ENCODE measurements around the gene TMEM174.
"Not testable (repeated sequence)": the region's sequence is repeated elsewhere in the genome, so short reads cannot be mapped to it uniquely, and the experiment has no call there.

TMEM174 gene

GRCh38 chr5:73218552-73219171, 45.7 kb downstream of the TMEM174 start:
- DNase-seq (ENCODE audit: extremely low read depth in 1 of 2, low read depth in 1 of 2), result no peak

- DNase-seq (ENCODE audit: extremely low read depth in 1 of 2, low read depth in 1 of 2), result not testable (repeated sequence)
Measured at GRCh38 chr5:73219336-73219735, 46.3 kb downstream of the TMEM174 start.

- no peak for DNase-seq (ENCODE audit: extremely low read depth in 1 of 2, low read depth in 1 of 2)
Measured at GRCh38 chr5:73221161-73221560, 48.2 kb downstream of the TMEM174 start.

GRCh38 chr5:73221726-73222125, 48.7 kb downstream of the TMEM174 start:
- DNase-seq (ENCODE audit: extremely low read depth in 1 of 2, low read depth in 1 of 2), result no peak

GRCh38 chr5:73222173-73222572, 49.2 kb downstream of the TMEM174 start:
- DNase-seq (ENCODE audit: extremely low read depth in 1 of 2, low read depth in 1 of 2), result no peak

All from stimulated activated CD8-positive, alpha-beta memory T cell treated with anti-CD3 and anti-CD28 coated beads, Interleukin-7, amount 100 ng/mL, for 48 hours (primary cell).